GM23338 (cell line): ENCODE measurements around the gene DNA2. TPM values are rescaled to one million over a fixed set of nuclear protein-coding genes. Genes with fewer than 3 reads are reported as not detected.
"Not testable (repeated sequence)": the region's sequence is repeated elsewhere in the genome, so short reads cannot be mapped to it uniquely, and the experiment has no call there.

Experiments used
- ATAC-seq: fragments of 200-7000 bp; cut with Tn5 transposase; 3 replicates; pipeline ENCODE4 v1.9.1; 2020
- DNase-seq: peaks from one replicate; pipeline ENCODE4 v3.0.0-alpha.2; 2015; ENCODE audit warnings: low spot score
- H2AFZ ChIP-seq: fragments of 200-600 bp; sonication (generic); 2 replicates; pipeline ENCODE4 v1.8.0; 2016; ENCODE audit warnings: antibody characterized with exemption, mild to moderate bottlenecking, moderate library complexity
- H3F3A ChIP-seq: fragments of 200-600 bp; sonication (generic); replicated peaks from 2 replicates; pipeline ENCODE4 v1.8.0; 2017; ENCODE audit warnings: antibody characterized with exemption, mixed run types, low read depth
- H3K27ac ChIP-seq: fragments of 200-600 bp; sonication (generic); 2 replicates; pipeline ENCODE4 v1.6.1; 2016; ENCODE audit warnings: low read depth
- H3K27me3 ChIP-seq: fragments of 200-600 bp; sonication (generic); 2 replicates; pipeline ENCODE4 v1.8.0; 2016; ENCODE audit warnings: mild to moderate bottlenecking, mixed run types, moderate library complexity; ENCODE audit not compliant: insufficient read depth
- H3K36me3 ChIP-seq: fragments of 200-600 bp; sonication (generic); 2 replicates; pipeline ENCODE4 v1.8.0; 2016; ENCODE audit warnings: mild to moderate bottlenecking; ENCODE audit not compliant: insufficient read depth
- H3K4me1 ChIP-seq: fragments of 200-600 bp; sonication (generic); 2 replicates; pipeline ENCODE4 v1.8.0; 2016; ENCODE audit warnings: mild to moderate bottlenecking, moderate library complexity; ENCODE audit not compliant: insufficient read depth
- H3K4me2 ChIP-seq: fragments of 200-600 bp; sonication (generic); 2 replicates; pipeline ENCODE4 v1.7.1; 2017; ENCODE audit warnings: mixed run types
- H3K4me3 ChIP-seq: fragments of 200-600 bp; sonication (generic); 2 replicates; pipeline ENCODE4 v1.6.1; 2016; ENCODE audit warnings: mixed run types
- H3K79me2 ChIP-seq: fragments of 200-600 bp; sonication (generic); replicated peaks from 2 replicates; pipeline ENCODE4 v1.8.0; 2017; ENCODE audit warnings: mild to moderate bottlenecking; ENCODE audit not compliant: insufficient read depth
- H3K9me2 ChIP-seq: fragments of 200-600 bp; sonication (generic); 2 replicates; pipeline ENCODE4 v1.8.0; 2017; ENCODE audit not compliant: insufficient read depth
- H4K20me1 ChIP-seq: fragments of 200-600 bp; sonication (generic); replicated peaks from 2 replicates; pipeline ENCODE4 v1.8.0; 2017; ENCODE audit warnings: mild to moderate bottlenecking; ENCODE audit not compliant: insufficient read depth
- H3K27ac Mint-ChIP-seq: 2 replicates; pipeline ENCODE4 v1.8.0; 2020; ENCODE audit warnings: inconsistent platforms, mild to moderate bottlenecking, moderate library complexity, mixed read lengths
- H3K27me3 Mint-ChIP-seq: 3 replicates; pipeline ENCODE4 v1.8.0; 2022; ENCODE audit warnings: low read depth, mild to moderate bottlenecking, moderate library complexity, mixed read lengths, inconsistent platforms; ENCODE audit not compliant: insufficient read depth, poor library complexity
- H3K36me3 Mint-ChIP-seq: 3 replicates; pipeline ENCODE4 v1.8.0; 2021; ENCODE audit warnings: low read depth, mild to moderate bottlenecking, inconsistent platforms, moderate library complexity, mixed read lengths
- H3K4me1 Mint-ChIP-seq: 3 replicates; pipeline ENCODE4 v1.8.0; 2020; ENCODE audit warnings: mild to moderate bottlenecking, inconsistent platforms, mixed read lengths
- H3K4me3 Mint-ChIP-seq: 3 replicates; pipeline ENCODE4 v1.8.0; 2021; ENCODE audit warnings: moderate library complexity, mild to moderate bottlenecking, inconsistent platforms, mixed read lengths
- H3K9me3 Mint-ChIP-seq: 3 replicates; pipeline ENCODE4 v1.8.0; 2020; ENCODE audit warnings: moderate library complexity, mild to moderate bottlenecking, inconsistent platforms, mixed read lengths
- CREB1 ChIP-seq: fragments of 250-450 bp; sonication (Bioruptor Pico); IDR thresholded peaks from 2 replicates; pipeline ENCODE4 v1.5.0; 2020; ENCODE audit warnings: low read depth, mild to moderate bottlenecking, moderate library complexity
- EZH2phosphoT487 ChIP-seq: fragments of 200-600 bp; sonication (generic); IDR thresholded peaks from one replicate; pipeline ENCODE4 v1.8.1; 2018; ENCODE audit warnings: antibody characterized with exemption; ENCODE audit not compliant: unreplicated experiment
- REST ChIP-seq: IDR thresholded peaks from one replicate; pipeline ENCODE4 v1.6.1; 2018; ENCODE audit warnings: antibody characterized with exemption; ENCODE audit not compliant: unreplicated experiment
- STAT1 ChIP-seq: IDR thresholded peaks from one replicate; pipeline ENCODE4 v1.6.1; 2016; ENCODE audit warnings: antibody characterized with exemption; ENCODE audit not compliant: unreplicated experiment
- ZNF114 ChIP-seq: fragments of 250-450 bp; sonication (Bioruptor Pico); IDR thresholded peaks from 2 replicates; pipeline ENCODE4 v1.5.0; 2020; ENCODE audit warnings: mild to moderate bottlenecking, moderate library complexity
- polyA plus RNA-seq: library from polyadenylated mRNA; unstranded; fragments of >200 nt; fragmentation: Nextera tagmentation; extraction: Ambion mirVana; gene quantifications from 2 replicates; pipeline ENCODE4 v1.2.1, GENCODE V29; 2016
- total RNA-seq: library from RNA; depleted of rRNA; stranded (reverse); fragments of >200 nt; shearing (Covaris generic); gene quantifications from 2 replicates; pipeline ENCODE4 v1.2.3, GENCODE V29; 2014
- TF ChIP-seq, protein P1 (sequence below): IDR thresholded peaks from 2 replicates; pipeline ENCODE4 v1.6.1; 2016; ENCODE audit warnings: antibody characterized with exemption

The DNA2 gene
- total and polyA plus RNA-seq, 2 experiments from 2014 or later: 25.6 to 49.3 TPM

DNA sequence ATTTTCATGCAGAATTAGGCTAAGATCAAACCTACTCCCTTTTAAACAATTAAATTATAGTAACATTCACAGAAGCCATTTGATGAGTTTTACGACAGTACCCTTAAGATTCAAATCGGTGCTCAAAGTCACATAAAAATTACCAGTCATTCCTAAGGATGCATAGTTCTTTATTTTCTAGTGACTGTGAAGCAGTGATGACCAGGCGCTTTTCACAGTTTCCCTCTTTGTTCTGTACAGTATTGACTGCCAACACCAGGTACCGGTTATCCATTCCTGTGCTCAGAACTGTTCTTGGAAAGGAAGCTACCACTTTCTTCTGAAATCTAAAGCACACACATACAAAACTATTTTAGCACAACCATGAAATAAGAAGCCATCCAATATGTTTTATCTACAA, 1.9 kb downstream of the DNA2 start:
- Histone ChIP-seq H3F3A (peaks cover 5% of the 10 kb centered on the region; the same call in 1 of the 2 replicates), H3K27ac (no peak overlapping the region), H3K27me3 (peaks cover 4% of the 10 kb centered on the region; the same call in 1 of the 2 replicates), H3K79me2 (peaks cover 49% of the 10 kb centered on the region), H3K4me3 (peak overlapping the region; percentile 78), H2AFZ (no peak overlapping the region), H3K36me3 (peaks cover 27% of the 10 kb centered on the region), H3K4me2 (peak overlapping the region; percentile 91), H4K20me1 (peaks cover 13% of the 10 kb centered on the region), H3K9me2 (no peaks in the 10 kb centered on the region), H3K4me1 (peaks cover 16% of the 10 kb centered on the region; the same call in 1 of the 2 replicates)
- Mint-ChIP-seq H3K4me1 (peaks cover 16% of the 10 kb centered on the region), H3K9me3 (no peaks in the 10 kb centered on the region; the same call in 2 of the 3 replicates), H3K4me3 (peak overlapping the region; percentile 95), H3K27ac (0 out of 2 replicates have a peak overlapping the region, but pooled peaks have one; percentile 81), H3K27me3 (peaks cover 13% of the 10 kb centered on the region), H3K36me3 (peaks cover 50% of the 10 kb centered on the region)
- ATAC-seq (no peak), DNase-seq (no peak)
- TF ChIP-seq REST: no peak
- TF ChIP-seq EZH2phosphoT487: no peak
- no peak for TF ChIP-seq ZNF114 (CRISPR knock-in tag)
- no peak for TF ChIP-seq STAT1
- TF ChIP-seq, protein P1, sequence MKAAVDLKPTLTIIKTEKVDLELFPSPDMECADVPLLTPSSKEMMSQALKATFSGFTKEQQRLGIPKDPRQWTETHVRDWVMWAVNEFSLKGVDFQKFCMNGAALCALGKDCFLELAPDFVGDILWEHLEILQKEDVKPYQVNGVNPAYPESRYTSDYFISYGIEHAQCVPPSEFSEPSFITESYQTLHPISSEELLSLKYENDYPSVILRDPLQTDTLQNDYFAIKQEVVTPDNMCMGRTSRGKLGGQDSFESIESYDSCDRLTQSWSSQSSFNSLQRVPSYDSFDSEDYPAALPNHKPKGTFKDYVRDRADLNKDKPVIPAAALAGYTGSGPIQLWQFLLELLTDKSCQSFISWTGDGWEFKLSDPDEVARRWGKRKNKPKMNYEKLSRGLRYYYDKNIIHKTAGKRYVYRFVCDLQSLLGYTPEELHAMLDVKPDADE: no peak
- TF ChIP-seq CREB1 (CRISPR knock-in tag): no peak

GRCh38 chr10:68464729-68465128, 7.0 kb downstream of the DNA2 start:
- H3K4me3 ChIP-seq, H3F3A ChIP-seq, H3K4me1 ChIP-seq, H3K4me2 ChIP-seq, H3K4me3 Mint-ChIP-seq, H3K9me3 Mint-ChIP-seq, H3K4me1 Mint-ChIP-seq, H3K27ac ChIP-seq, ATAC-seq, H3K27ac Mint-ChIP-seq, H3K27me3 Mint-ChIP-seq, H3K27me3 ChIP-seq, H3K9me2 ChIP-seq, H2AFZ ChIP-seq, DNase-seq: not testable (repeated sequence)
- Histone ChIP-seq H4K20me1 (peaks cover 18% of the 10 kb centered on the region), H3K79me2 (peaks cover 32% of the 10 kb centered on the region), H3K36me3 (peaks cover 52% of the 10 kb centered on the region)
- peaks cover 93% of the 10 kb centered on the region for H3K36me3 Mint-ChIP-seq
